GM18873 (cell line): ENCODE results near the gene URI1.
"Not testable (repeated sequence)": the region's sequence is repeated elsewhere in the genome, so short reads cannot be mapped to it uniquely, and the experiment has no call there.

Source experiments
- ATAC-seq: cut with Tn5 transposase; IDR thresholded peaks from one replicate; pipeline ENCODE4 v1.9.1; 2021; ENCODE audit warnings: mild to moderate bottlenecking, moderate library complexity, moderate number of reproducible peaks; ENCODE audit not compliant: unreplicated experiment, low FRiP score

The URI1 gene

DNA sequence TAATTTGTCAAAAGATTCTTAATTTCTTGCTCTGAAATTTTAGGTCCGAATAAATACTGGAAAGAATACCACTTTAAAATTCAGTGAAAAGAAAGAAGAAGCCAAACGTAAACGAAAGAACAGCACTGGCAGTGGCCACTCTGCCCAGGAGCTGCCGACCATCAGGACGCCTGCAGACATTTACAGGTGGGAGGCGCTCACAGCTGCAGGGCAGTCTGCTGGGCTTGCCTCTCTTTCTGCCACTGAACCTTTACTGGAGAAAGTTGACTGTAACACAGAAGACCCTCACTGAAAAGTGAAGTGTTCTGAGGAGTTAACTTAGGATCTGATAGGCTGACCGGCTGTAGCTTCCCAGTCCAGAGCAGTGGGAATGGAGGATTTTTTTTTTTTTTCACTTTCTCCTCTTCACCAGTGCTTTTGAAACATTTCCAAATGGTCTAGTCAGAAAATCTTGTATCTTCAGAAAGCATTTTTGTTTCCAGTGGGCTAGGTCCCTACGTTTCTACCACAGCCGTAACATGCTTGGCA lies 69.1 kb downstream of the URI1 start:
- no peak for ATAC-seq

DNA sequence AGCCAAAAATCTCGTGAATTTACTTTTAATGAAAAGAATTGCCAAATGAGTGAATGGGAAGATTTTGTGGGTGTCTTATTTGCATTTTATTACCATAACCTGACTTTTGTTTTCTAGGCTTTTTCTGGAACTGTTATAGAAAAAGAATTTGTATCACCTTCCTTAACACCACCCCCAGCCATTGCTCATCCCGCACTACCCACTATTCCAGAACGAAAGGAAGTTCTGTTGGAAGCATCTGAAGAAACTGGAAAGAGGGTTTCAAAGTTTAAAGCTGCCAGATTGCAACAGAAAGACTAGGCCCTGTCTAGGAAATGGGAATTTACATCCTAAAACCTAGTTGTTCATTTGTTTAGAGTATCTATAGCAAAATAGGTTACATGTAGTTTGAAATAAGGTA lies 72.7 kb downstream of the URI1 start:
- ATAC-seq: no peak

- ATAC-seq: no peak
Measured at GRCh38 chr19:30017172-30017571, 75.1 kb downstream of the URI1 start.

DNA sequence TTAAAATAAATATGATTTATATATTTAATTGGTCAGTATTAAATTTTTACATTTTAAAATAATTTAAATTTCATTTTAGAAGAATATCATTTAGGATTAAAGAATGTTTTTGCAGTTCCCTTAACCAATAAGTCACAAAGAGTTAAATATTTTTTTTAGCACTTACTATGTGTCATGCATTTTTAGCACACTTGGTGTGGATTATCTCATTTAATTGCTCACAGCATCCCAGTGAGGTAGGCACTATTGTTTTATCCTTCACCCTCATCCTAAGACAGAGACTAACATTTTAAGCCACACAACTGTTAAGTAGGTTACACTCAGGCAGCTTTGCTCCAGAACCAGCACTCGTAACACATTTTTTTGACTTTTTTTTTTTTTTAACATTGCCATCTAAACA lies 78.2 kb downstream of the URI1 start:
- no peak for ATAC-seq

DNA sequence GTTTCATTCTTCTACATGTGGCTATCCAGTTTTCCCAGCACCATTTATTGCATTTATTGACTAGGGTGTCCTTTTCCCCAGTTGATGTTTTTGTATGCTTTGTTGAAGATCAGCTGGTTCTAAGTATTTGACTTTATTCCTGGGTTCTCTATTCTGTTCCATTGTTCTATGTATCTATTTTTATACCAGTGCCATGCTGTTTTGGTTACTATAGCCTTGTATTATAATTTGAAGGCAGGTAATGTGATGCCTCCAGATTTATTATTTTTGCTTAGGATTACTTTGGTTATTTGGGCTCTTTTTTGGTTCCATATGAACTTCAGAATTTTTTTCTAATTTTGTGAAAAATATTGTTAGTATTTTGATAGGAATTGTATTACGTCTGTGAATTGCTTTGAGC lies 80.6 kb downstream of the URI1 start:
- ATAC-seq: no peak

DNA sequence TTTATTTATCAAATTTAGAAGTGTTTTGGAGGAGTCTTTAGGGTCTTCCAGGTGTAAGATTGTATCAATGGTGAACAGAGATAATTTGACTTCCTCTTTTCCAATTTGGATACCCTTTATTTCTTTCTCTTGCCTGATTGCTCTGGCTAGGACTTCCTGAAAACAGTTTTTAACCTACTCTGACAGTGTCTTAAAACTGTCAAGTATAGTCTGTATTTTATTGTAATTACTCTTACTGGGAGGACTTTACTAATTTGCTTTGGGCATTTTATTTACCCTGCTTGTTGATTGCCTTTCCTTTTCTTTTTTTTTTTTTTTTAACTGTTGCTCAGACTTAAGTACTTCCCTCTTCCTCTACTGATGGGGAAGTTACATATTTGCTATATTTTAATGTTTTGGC lies 81.3 kb downstream of the URI1 start:
- no peak for ATAC-seq

DNA sequence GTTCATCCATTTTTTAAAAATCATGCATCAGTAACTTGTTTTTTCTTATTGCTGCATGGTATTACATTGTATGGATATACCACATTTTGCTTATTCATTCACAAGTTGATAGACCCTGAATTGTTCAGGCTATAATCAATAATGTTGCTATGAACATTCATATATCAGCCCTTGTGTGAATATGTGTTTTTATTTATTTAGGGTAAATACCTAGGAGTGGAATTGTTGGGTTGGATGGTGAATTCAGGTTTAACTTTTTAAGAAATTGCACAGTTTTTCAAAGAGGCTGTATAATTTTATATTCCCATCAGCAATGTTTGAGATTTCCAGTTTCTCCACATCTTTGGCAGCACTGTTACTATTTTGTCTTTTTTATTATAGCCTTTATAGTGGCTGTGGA lies 82.1 kb downstream of the URI1 start:
- no peak for ATAC-seq

- no peak for ATAC-seq
Measured at GRCh38 chr19:30026933-30027332, 84.9 kb downstream of the URI1 start.

GRCh38 chr19:30028118-30028991 lies 86.3 kb downstream of the URI1 start:
- ATAC-seq: no peak

DNA sequence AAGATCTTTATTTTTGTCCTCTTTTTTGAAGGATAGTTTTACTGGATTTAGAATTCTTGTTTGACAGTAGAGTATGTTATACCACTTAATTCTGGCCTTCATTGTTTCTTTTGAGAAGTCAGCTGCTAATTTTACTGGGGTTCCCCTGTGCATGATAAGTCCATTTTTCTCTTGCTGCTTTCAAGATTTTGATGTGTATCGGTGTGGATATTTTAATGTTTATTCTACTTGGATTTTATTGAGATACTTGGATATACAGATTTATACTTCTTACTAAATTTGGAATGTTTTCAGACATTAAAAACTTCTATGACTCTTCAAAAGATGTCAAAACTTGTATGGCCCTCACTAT lies 86.9 kb downstream of the URI1 start:
- no peak for ATAC-seq

DNA sequence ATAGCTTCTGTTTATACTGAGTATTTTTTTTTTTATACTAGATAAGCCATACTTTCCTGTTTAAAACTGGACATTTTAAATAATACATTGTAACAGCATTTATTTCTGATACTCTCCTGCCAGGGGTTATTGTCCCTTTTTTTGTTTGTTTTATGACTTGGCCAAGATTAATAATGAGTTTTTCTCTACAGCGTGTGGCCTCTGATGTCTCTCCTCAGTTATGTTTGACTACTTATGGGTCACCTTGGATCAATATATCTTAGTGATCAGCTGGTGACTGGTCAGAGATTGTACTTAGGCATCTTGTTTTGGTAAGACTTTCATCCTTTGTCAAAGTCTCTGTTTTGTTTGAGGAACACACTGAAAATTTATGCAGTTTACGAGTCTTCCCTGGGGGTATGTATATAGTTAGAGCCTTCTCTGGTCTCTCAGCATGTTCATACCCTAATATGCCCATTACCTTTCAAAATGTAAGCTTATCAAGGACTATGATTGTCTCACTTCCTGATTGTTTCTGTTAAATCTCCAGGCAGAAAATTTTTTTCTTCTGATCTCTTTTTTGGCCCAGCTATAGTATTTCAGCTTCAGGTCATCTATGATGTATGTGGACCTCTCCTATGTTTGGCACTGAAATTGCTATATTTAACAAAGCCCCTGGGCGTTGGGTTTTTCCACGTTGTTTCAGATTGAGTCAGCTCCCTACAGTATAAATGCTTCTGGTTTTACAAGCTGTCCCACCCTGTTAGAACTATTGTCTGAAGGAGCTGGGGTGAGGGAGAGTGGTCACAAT lies 87.9 kb downstream of the URI1 start:
- peak; percentile 55 for ATAC-seq

DNA sequence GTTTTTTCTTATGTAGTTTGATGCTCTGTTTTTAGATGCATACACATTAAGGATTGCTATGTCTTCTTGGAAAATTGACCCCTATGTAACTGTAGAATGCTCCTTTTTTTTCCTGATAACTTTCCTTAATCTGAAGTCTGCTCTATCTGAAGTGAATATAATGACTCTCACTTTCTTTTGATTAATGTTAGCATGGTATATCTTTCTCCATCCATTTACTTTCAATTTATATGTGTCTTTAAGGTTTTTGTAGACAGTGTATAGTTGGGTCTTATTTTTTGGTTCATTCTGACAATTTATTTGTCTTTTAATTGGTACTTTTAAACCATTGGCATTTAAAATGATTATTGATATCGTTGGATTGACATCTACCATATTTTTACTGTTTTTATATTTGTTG lies 92.3 kb downstream of the URI1 start:
- ATAC-seq: no peak

DNA sequence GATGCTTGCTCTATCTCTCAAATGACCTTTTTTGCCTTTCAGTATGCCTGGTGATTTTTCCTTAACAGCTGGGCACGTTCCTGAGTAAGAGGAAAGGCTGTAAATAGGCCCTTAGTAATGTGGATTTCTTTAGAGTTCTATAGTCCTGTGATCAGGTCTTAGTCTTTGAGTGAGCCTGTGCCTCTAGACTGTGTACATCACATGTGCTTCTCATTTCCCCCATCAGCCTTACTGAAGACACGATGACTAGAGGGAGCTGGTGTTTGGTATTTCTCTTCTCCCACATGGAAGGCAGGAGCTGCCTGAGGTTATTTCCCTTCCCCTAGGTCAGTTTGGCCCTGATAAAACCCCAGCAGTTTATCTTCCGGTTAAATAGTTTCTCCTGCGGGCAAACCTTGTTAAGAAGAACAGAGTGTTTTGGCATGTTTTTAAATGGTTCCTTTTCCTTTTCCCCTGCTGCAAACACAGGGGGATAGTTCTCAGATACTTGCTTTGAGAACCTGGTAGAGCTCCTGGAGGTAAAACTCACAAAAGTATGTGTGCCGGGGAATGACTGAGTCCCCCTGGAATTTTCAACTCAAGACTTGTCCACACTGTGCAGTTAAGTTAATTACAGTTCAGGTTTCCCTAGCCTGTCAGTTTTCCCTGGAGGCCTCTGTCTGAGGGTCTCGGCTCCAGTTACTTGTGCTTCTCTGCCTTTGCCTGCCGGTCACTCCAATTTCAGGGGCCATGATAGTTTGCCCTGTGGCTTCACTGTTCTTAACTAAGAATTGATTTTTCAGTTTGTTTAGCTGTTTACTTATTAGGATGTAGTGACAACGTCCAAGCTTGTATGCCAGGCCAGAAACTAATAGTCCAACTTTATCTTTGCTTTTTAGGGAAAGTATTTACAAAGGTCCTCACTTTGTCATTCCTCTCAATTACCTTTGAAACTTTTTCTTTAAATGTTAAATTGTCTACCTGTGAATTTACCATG lies 94.4 kb downstream of the URI1 start:
- ATAC-seq: no peak

- no peak for ATAC-seq
Measured at GRCh38 chr19:30037835-30038234, 95.8 kb downstream of the URI1 start.

DNA sequence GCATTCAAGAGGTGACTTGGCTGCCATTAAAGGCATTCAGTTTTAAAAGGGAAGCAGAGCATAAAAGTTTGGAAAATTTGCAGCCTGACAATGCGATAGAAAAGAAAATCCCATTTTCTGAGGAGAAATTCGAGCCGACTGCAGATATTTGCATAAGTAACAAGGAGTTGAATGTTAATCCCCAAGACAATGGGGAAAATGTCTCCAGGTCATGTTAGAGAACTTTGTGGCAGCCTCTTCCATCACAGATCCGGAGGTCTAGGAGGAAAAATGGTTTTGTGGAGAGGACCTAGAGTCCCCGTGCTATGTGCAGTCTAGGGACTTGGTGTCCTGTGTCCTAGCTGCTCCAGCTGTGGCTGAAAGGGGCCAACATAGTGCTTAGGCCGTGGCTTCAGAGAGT lies 99.9 kb downstream of the URI1 start:
- not testable (repeated sequence) for ATAC-seq

GRCh38 chr19:30043008-30043407 lies 101.0 kb downstream of the URI1 start:
- ATAC-seq: not testable (repeated sequence)

GRCh38 chr19:30044273-30045248 lies 102.5 kb downstream of the URI1 start:
- no peak for ATAC-seq

GRCh38 chr19:30046522-30046921 lies 104.5 kb downstream of the URI1 start:
- ATAC-seq: no peak

- ATAC-seq: no peak
Measured at GRCh38 chr19:30047432-30047831, 105.4 kb downstream of the URI1 start.
